NT2/D1 (cell line): ENCODE results near the gene ACSM2A.
"Not testable (repeated sequence)": the region's sequence is repeated elsewhere in the genome, so short reads cannot be mapped to it uniquely, and the experiment has no call there.

Source experiments
- SUZ12 ChIP-seq: IDR thresholded peaks from 2 replicates; pipeline ENCODE4 v1.6.1; 2011; ENCODE audit not compliant: insufficient read length, insufficient read depth; ENCODE audit errors: extremely low read depth
- YY1 ChIP-seq: IDR thresholded peaks from 2 replicates; pipeline ENCODE4 v1.6.1; 2011; ENCODE audit not compliant: insufficient read length, insufficient read depth
- ZNF274 ChIP-seq: IDR thresholded peaks from 2 replicates; pipeline ENCODE4 v1.6.1; 2011; ENCODE audit warnings: mild to moderate bottlenecking, low read depth, low read length

- not testable (repeated sequence) for TF ChIP-seq YY1, ZNF274, SUZ12
Measured at GRCh38 chr16:20490994-20491393, 39.7 kb downstream of the ACSM2A start.
